ENCODE results near the gene TAF11L12. TPM values are rescaled to one million over a fixed set of nuclear protein-coding genes. Genes with fewer than 3 reads are reported as not detected.
"Not testable (repeated sequence)": the region's sequence is repeated elsewhere in the genome, so short reads cannot be mapped to it uniquely, and the experiment has no call there.

The TAF11L12 gene
- not detected in 3 replicates for total RNA-seq

GRCh38 chr5:17610092-17610491 is at the start of gene TAF11L12:
TSS of gene TAF11L12 (plus strand) at chr5:17610392.
- H3K27ac Mint-ChIP-seq: not testable (repeated sequence)

GRCh38 chr5:17585658-17586057 is 24.5 kb upstream of the TAF11L12 start, which contains the start of gene TAF11L7:
TSS of gene TAF11L7 (minus strand) at chr5:17585758.
- not testable (repeated sequence) for H3K4me1 Mint-ChIP-seq; H3K9me3 Mint-ChIP-seq; H3K27me3 Mint-ChIP-seq (ENCODE audit: low read depth); H3K27ac Mint-ChIP-seq; H3K4me3 Mint-ChIP-seq; DNase-seq (ENCODE audit: low spot score in 2 of 2, unreplicated experiment in 2 of 2); H3K36me3 Mint-ChIP-seq

More at GRCh38 chr5:17610092-17610491, at the start of gene TAF11L12:
- not testable (repeated sequence) for H3K27me3 Mint-ChIP-seq (ENCODE audit: low read depth); H3K4me1 Mint-ChIP-seq; H3K4me3 Mint-ChIP-seq; H3K9me3 Mint-ChIP-seq; H3K36me3 Mint-ChIP-seq; DNase-seq (ENCODE audit: low spot score in 2 of 2, unreplicated experiment in 2 of 2)

- H3K4me1 Mint-ChIP-seq; H3K4me3 Mint-ChIP-seq; H3K27me3 Mint-ChIP-seq (ENCODE audit: low read depth); DNase-seq (ENCODE audit: low spot score in 2 of 2, unreplicated experiment in 2 of 2); H3K9me3 Mint-ChIP-seq; H3K36me3 Mint-ChIP-seq; H3K27ac Mint-ChIP-seq: not testable (repeated sequence)
These were observed 19.3 kb upstream of the TAF11L12 start, which contains the start of gene TAF11L8 for GRCh38 chr5:17590860-17591259. TSS of gene TAF11L8 (minus strand) at chr5:17590960.

GRCh38 chr5:17594255-17594654 is 15.9 kb upstream of the TAF11L12 start, which contains the start of gene TAF11L9:
TSS of gene TAF11L9 (minus strand) at chr5:17594394.
- not testable (repeated sequence) for H3K9me3 Mint-ChIP-seq; H3K36me3 Mint-ChIP-seq; H3K27ac Mint-ChIP-seq; H3K4me1 Mint-ChIP-seq; H3K27me3 Mint-ChIP-seq (ENCODE audit: low read depth); H3K4me3 Mint-ChIP-seq
- DNase-seq (ENCODE audit: low spot score in 2 of 2, unreplicated experiment in 2 of 2): peak; percentile 57 to 60

- not testable (repeated sequence) for H3K4me3 Mint-ChIP-seq; H3K36me3 Mint-ChIP-seq; H3K4me1 Mint-ChIP-seq; H3K9me3 Mint-ChIP-seq; DNase-seq (ENCODE audit: low spot score in 2 of 2, unreplicated experiment in 2 of 2); H3K27me3 Mint-ChIP-seq (ENCODE audit: low read depth); H3K27ac Mint-ChIP-seq
These were observed 12.5 kb upstream of the TAF11L12 start, which contains the start of gene TAF11L10 for GRCh38 chr5:17597728-17598127. TSS of gene TAF11L10 (minus strand) at chr5:17597828.

- not testable (repeated sequence) for H3K36me3 Mint-ChIP-seq; H3K9me3 Mint-ChIP-seq; DNase-seq (ENCODE audit: low spot score in 2 of 2, unreplicated experiment in 2 of 2); H3K4me3 Mint-ChIP-seq; H3K27ac Mint-ChIP-seq; H3K4me1 Mint-ChIP-seq; H3K27me3 Mint-ChIP-seq (ENCODE audit: low read depth)
These were observed 6.3 kb upstream of the TAF11L12 start, which contains the start of gene TAF11L11 for GRCh38 chr5:17603880-17604279. TSS of gene TAF11L11 (plus strand) at chr5:17604183.

GRCh38 chr5:17604951-17605350 is 5.2 kb upstream of the TAF11L12 start:
- DNase-seq (ENCODE audit: low spot score in 2 of 2, unreplicated experiment in 2 of 2): no peak
- Mint-ChIP-seq H3K27ac (no peak overlapping the region), H3K27me3 (ENCODE audit: low read depth) (no peaks in the 10 kb centered on the region), H3K36me3 (no peaks in the 10 kb centered on the region), H3K9me3 (no peaks in the 10 kb centered on the region), H3K4me3 (no peak overlapping the region), H3K4me1 (no peaks in the 10 kb centered on the region)
- no peak for TF ChIP-seq CTCF (IDR thresholded peaks at IDR 0.05; ENCODE audit: unreplicated experiment)

- not testable (repeated sequence) for H3K4me1 Mint-ChIP-seq; H3K27me3 Mint-ChIP-seq (ENCODE audit: low read depth); H3K4me3 Mint-ChIP-seq; DNase-seq (ENCODE audit: low spot score in 2 of 2, unreplicated experiment in 2 of 2); H3K36me3 Mint-ChIP-seq; H3K27ac Mint-ChIP-seq; H3K9me3 Mint-ChIP-seq
These were observed 2.7 kb upstream of the TAF11L12 start for GRCh38 chr5:17607461-17607860.

GRCh38 chr5:17614872-17615605 is 4.8 kb downstream of the TAF11L12 start:
- DNase-seq (ENCODE audit: low spot score in 2 of 2, unreplicated experiment in 2 of 2): no peak
- no peak for TF ChIP-seq CTCF (IDR thresholded peaks at IDR 0.05; ENCODE audit: unreplicated experiment)
- Mint-ChIP-seq H3K27ac (no peak overlapping the region), H3K4me1 (no peaks in the 10 kb centered on the region), H3K9me3 (peaks cover 8% of the 10 kb centered on the region), H3K36me3 (no peaks in the 10 kb centered on the region), H3K27me3 (ENCODE audit: low read depth) (peaks cover 1% of the 10 kb centered on the region), H3K4me3 (no peak overlapping the region)

Measured in mesothelial cell of epicardium (in vitro differentiated cells).